DOHH2 (cell line): ENCODE measurements around the gene CCR7.

Experiments used
- EZH2phosphoT487 ChIP-seq: fragments of 200-600 bp; sonication (generic); IDR thresholded peaks from 2 replicates; pipeline ENCODE4 v1.6.1; 2017; ENCODE audit warnings: borderline replicate concordance, mild to moderate bottlenecking, antibody characterized with exemption, low read length, moderate library complexity, mixed read lengths
- TF ChIP-seq, protein P1 (sequence below): fragments of 200-600 bp; sonication (generic); IDR thresholded peaks from one replicate; pipeline ENCODE4 v1.5.1; 2014; ENCODE audit warnings: antibody characterized with exemption, mild to moderate bottlenecking, low read depth, low read length; ENCODE audit not compliant: poor library complexity, severe bottlenecking

DNA sequence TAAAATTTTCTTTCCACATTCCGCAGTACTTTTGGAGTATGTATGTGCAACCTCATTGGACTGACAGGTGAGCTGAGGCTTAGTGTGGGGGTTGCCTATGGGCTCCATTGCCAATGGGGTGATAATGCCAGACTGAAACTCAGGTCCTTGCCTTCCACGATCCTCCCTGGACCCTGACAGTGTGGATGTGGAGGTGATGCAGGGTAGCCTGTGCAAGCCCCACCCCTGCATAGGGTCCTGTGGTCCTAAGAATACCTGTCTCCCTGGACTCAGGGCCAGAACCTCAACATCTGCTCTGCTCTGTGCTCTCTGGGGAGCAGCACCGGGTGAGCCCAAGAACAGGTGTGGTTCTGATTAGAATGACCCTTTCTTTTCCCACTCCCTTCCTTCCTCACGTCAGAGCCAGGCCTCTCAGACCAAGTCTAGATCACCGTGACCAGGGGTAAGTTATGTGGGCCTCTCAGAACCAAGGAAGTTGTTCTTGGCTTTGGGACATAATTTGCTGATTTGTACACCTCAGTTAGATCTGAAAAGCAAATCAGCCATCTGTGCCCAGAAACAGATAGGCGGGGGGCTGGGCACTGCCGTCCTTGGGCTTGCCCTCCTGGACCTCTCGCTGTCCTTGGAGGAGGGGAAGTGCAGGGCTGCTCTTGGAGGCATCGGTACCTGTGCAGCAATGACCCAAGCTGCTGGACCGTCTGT is 55.5 kb downstream of the CCR7 start:
- TF ChIP-seq, protein P1, sequence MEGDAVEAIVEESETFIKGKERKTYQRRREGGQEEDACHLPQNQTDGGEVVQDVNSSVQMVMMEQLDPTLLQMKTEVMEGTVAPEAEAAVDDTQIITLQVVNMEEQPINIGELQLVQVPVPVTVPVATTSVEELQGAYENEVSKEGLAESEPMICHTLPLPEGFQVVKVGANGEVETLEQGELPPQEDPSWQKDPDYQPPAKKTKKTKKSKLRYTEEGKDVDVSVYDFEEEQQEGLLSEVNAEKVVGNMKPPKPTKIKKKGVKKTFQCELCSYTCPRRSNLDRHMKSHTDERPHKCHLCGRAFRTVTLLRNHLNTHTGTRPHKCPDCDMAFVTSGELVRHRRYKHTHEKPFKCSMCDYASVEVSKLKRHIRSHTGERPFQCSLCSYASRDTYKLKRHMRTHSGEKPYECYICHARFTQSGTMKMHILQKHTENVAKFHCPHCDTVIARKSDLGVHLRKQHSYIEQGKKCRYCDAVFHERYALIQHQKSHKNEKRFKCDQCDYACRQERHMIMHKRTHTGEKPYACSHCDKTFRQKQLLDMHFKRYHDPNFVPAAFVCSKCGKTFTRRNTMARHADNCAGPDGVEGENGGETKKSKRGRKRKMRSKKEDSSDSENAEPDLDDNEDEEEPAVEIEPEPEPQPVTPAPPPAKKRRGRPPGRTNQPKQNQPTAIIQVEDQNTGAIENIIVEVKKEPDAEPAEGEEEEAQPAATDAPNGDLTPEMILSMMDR = no peak
- TF ChIP-seq EZH2phosphoT487 = no peak
